H9 (cell line): ENCODE results near the gene HOXB6. TPM values are rescaled to one million over a fixed set of nuclear protein-coding genes. Genes with fewer than 3 reads are reported as not detected.

Experiments
- DNase-seq: peaks from one replicate; pipeline ENCODE4 v3.0.0-alpha.2; 2017
- H2AFZ ChIP-seq: one replicate; pipeline ENCODE4 v1.6.1; 2013; ENCODE audit warnings: mild to moderate bottlenecking, low read length, control low read depth, moderate library complexity
- H2AK5ac ChIP-seq: 2 replicates; pipeline ENCODE4 v1.6.1; 2013; ENCODE audit warnings: low read length, control low read depth, mixed read lengths; ENCODE audit not compliant: insufficient read length
- H2BK120ac ChIP-seq: one replicate; pipeline ENCODE4 v1.6.1; 2013; ENCODE audit warnings: low read depth, mild to moderate bottlenecking, low read length, control low read depth, inconsistent platforms; ENCODE audit not compliant: poor library complexity, severe bottlenecking
- H2BK12ac ChIP-seq: 2 replicates; pipeline ENCODE4 v1.6.1; 2013; ENCODE audit warnings: low read length, control low read depth, mixed read lengths, low read depth; ENCODE audit not compliant: insufficient read length
- H2BK15ac ChIP-seq: 2 replicates; pipeline ENCODE4 v1.6.1; 2013; ENCODE audit warnings: low read depth, low read length, control low read depth
- H2BK20ac ChIP-seq: one replicate; pipeline ENCODE4 v1.6.1; 2013; ENCODE audit warnings: low read depth, mild to moderate bottlenecking, low read length, control low read depth, inconsistent platforms; ENCODE audit not compliant: poor library complexity, severe bottlenecking
- H2BK5ac ChIP-seq: 2 replicates; pipeline ENCODE4 v1.6.1; 2013; ENCODE audit warnings: low read length, control low read depth, mixed read lengths; ENCODE audit not compliant: insufficient read length
- H3K14ac ChIP-seq: 2 replicates; pipeline ENCODE4 v1.6.1; 2013; ENCODE audit warnings: low read length, control low read depth; ENCODE audit not compliant: insufficient read depth
- H3K18ac ChIP-seq: 2 replicates; pipeline ENCODE4 v1.6.1; 2013; ENCODE audit warnings: low read depth, mild to moderate bottlenecking, mixed read lengths, low read length, control low read depth; ENCODE audit not compliant: insufficient read length
- H3K23ac ChIP-seq: 2 replicates; pipeline ENCODE4 v1.6.1; 2013; ENCODE audit warnings: low read length, control low read depth, mixed read lengths, low read depth; ENCODE audit not compliant: insufficient read length
- H3K23me2 ChIP-seq: 2 replicates; pipeline ENCODE4 v1.6.1; 2013; ENCODE audit warnings: low read depth, mild to moderate bottlenecking, mixed read lengths, low read length, control low read depth; ENCODE audit not compliant: insufficient read length, poor library complexity, severe bottlenecking
- H3K27ac ChIP-seq: 2 replicates; pipeline ENCODE4 v1.5.1; 2013; ENCODE audit warnings: low read length, control low read depth, mixed read lengths, low read depth; ENCODE audit not compliant: insufficient read length
- H3K27me3 ChIP-seq: 2 replicates; pipeline ENCODE4 v1.6.1; 2013; ENCODE audit warnings: low read length, control low read depth, inconsistent platforms; ENCODE audit not compliant: insufficient read depth
- H3K4ac ChIP-seq: 2 replicates; pipeline ENCODE4 v1.6.1; 2013; ENCODE audit warnings: low read depth, mild to moderate bottlenecking, control low read depth, inconsistent platforms, low read length, moderate library complexity
- H3K4me1 ChIP-seq: 2 replicates; pipeline ENCODE4 v1.6.1; 2013; ENCODE audit warnings: low read length, control low read depth, inconsistent platforms; ENCODE audit not compliant: insufficient read depth
- H3K4me2 ChIP-seq: 2 replicates; pipeline ENCODE4 v1.6.1; 2013; ENCODE audit warnings: low read length, control low read depth, mixed read lengths; ENCODE audit not compliant: insufficient read length, insufficient read depth
- H3K56ac ChIP-seq: 2 replicates; pipeline ENCODE4 v1.6.1; 2013; ENCODE audit warnings: low read depth, mild to moderate bottlenecking, mixed read lengths, low read length, control low read depth; ENCODE audit not compliant: insufficient read length
- H3K79me1 ChIP-seq: 2 replicates; pipeline ENCODE4 v1.6.1; 2013; ENCODE audit warnings: low read depth, mild to moderate bottlenecking, moderate library complexity, low read length, control low read depth, inconsistent platforms; ENCODE audit not compliant: insufficient read depth, poor library complexity, severe bottlenecking
- H3K79me2 ChIP-seq: 2 replicates; pipeline ENCODE4 v1.6.1; 2013; ENCODE audit warnings: low read length, control low read depth, inconsistent platforms; ENCODE audit not compliant: insufficient read depth
- H3K9ac ChIP-seq: 2 replicates; pipeline ENCODE4 v1.6.1; 2013; ENCODE audit warnings: low read length, control low read depth, mixed read lengths; ENCODE audit not compliant: insufficient read length; ENCODE audit errors: extremely low read depth
- H3K9me3 ChIP-seq: one replicate; pipeline ENCODE4 v1.6.1; 2013; ENCODE audit warnings: low read depth, low read length, inconsistent platforms; ENCODE audit not compliant: control insufficient read depth
- H3T11ph ChIP-seq: one replicate; pipeline ENCODE4 v1.6.1; 2013; ENCODE audit warnings: mild to moderate bottlenecking, low read length, control low read depth, inconsistent platforms
- H4K20me1 ChIP-seq: one replicate; pipeline ENCODE4 v1.6.1; 2013; ENCODE audit not compliant: control insufficient read depth, insufficient read length, insufficient read depth
- H4K5ac ChIP-seq: 2 replicates; pipeline ENCODE4 v1.6.1; 2013; ENCODE audit warnings: low read depth, mild to moderate bottlenecking, mixed read lengths, low read length, control low read depth; ENCODE audit not compliant: insufficient read length
- H4K8ac ChIP-seq: replicated peaks from 2 replicates; pipeline ENCODE4 v1.6.1; 2013; ENCODE audit warnings: low read length, control low read depth, mixed read lengths, low read depth; ENCODE audit not compliant: insufficient read length
- H4K91ac ChIP-seq: 2 replicates; pipeline ENCODE4 v1.6.1; 2013; ENCODE audit warnings: low read depth, mild to moderate bottlenecking, moderate library complexity, mixed read lengths, low read length, control low read depth; ENCODE audit not compliant: insufficient read length
- H3K27ac Mint-ChIP-seq, 3 experiments: 2 replicates in 2 of 3; 3 replicates in 1 of 3; pipeline ENCODE4 v1.8.0; 2020 to 2021; ENCODE audit warnings: mixed read lengths in 3 of 3, mild to moderate bottlenecking in 1 of 3, moderate library complexity in 1 of 3
- H3K27me3 Mint-ChIP-seq: 2 replicates; pipeline ENCODE4 v1.8.0; 2021; ENCODE audit warnings: low read depth, mild to moderate bottlenecking, moderate library complexity, mixed read lengths
- H3K36me3 Mint-ChIP-seq, 3 experiments: 2 replicates in 2 of 3; 3 replicates in 1 of 3; pipeline ENCODE4 v1.8.0; 2020 to 2021; ENCODE audit warnings: low read depth in 3 of 3, mixed read lengths in 3 of 3; ENCODE audit not compliant: insufficient read depth in 1 of 3
- H3K4me1 Mint-ChIP-seq, 2 experiments: 2 replicates each; pipeline ENCODE4 v1.8.0; 2020; ENCODE audit warnings: mixed read lengths in 2 of 2
- H3K4me3 Mint-ChIP-seq, 2 experiments: 2 replicates in 1 of 2; 3 replicates in 1 of 2; pipeline ENCODE4 v1.8.0; 2020 to 2021; ENCODE audit warnings: mild to moderate bottlenecking in 2 of 2, mixed read lengths in 2 of 2, moderate library complexity in 1 of 2
- H3K9me3 Mint-ChIP-seq, 2 experiments: 2 replicates in 1 of 2; 3 replicates in 1 of 2; pipeline ENCODE4 v1.8.0; 2020; ENCODE audit warnings: mild to moderate bottlenecking in 2 of 2, mixed read lengths in 2 of 2, moderate library complexity in 1 of 2
- WGBS: extraction: QIAGEN DNeasy Blood & Tissue Kit; methylation state at CpG from one replicate; pipeline ENCODE4 v1.1.7; 2013; ENCODE audit warnings: missing lambda C conversion rate, low lambda C conversion rate, mixed read lengths; ENCODE audit not compliant: insufficient read length; ENCODE audit errors: extremely low coverage; 5-methylcytosine and 5-hydroxymethylcytosine counted together
- total RNA-seq: library from RNA; stranded (reverse); gene quantifications from 2 replicates; pipeline ENCODE4 v1.2.1, GENCODE V29; 2021
- TF ChIP-seq, protein P1 (sequence below): fragments of 200-600 bp; sonication (generic); conservative IDR thresholded peaks from 3 replicates; pipeline ENCODE4 v1.8.0; 2021; ENCODE audit warnings: antibody characterized with exemption, mild to moderate bottlenecking

Gene HOXB6
- total RNA-seq, 1 experiment from 2014 or later = not detected

- no peaks in the 10 kb centered on the region for H4K20me1 ChIP-seq
- TF ChIP-seq, protein P1, sequence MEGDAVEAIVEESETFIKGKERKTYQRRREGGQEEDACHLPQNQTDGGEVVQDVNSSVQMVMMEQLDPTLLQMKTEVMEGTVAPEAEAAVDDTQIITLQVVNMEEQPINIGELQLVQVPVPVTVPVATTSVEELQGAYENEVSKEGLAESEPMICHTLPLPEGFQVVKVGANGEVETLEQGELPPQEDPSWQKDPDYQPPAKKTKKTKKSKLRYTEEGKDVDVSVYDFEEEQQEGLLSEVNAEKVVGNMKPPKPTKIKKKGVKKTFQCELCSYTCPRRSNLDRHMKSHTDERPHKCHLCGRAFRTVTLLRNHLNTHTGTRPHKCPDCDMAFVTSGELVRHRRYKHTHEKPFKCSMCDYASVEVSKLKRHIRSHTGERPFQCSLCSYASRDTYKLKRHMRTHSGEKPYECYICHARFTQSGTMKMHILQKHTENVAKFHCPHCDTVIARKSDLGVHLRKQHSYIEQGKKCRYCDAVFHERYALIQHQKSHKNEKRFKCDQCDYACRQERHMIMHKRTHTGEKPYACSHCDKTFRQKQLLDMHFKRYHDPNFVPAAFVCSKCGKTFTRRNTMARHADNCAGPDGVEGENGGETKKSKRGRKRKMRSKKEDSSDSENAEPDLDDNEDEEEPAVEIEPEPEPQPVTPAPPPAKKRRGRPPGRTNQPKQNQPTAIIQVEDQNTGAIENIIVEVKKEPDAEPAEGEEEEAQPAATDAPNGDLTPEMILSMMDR = no peak
- H3K23me2 ChIP-seq = peaks cover 8% of the 10 kb centered on the region
- H3K18ac ChIP-seq = no peak overlapping the region
- no peak overlapping the region for H2BK15ac ChIP-seq
- no peak overlapping the region for H4K5ac ChIP-seq
- no peak overlapping the region for H4K91ac ChIP-seq
- DNase-seq = no peak
- no peak overlapping the region for H2BK12ac ChIP-seq
- H2AFZ ChIP-seq = no peak overlapping the region
- no peak overlapping the region for H2AK5ac ChIP-seq
- H2BK20ac ChIP-seq = no peak overlapping the region
- no peak overlapping the region for H3K14ac ChIP-seq
- H3K4me2 ChIP-seq = no peak overlapping the region
- no peak overlapping the region for H3K23ac ChIP-seq
- no peaks in the 10 kb centered on the region for H3K4me1 ChIP-seq
- no peak overlapping the region for H3K4me3 Mint-ChIP-seq
- no peak overlapping the region for H3K27ac ChIP-seq
- no peak overlapping the region for H3T11ph ChIP-seq
- WGBS = no CpG with 5 or more reads among the region's 6 CpGs
- H4K8ac ChIP-seq = no peak overlapping the region
- no peak overlapping the region for H2BK120ac ChIP-seq
- H3K56ac ChIP-seq = no peak overlapping the region
- peaks cover 93% of the 10 kb centered on the region for H3K27me3 ChIP-seq
- H3K9me3 Mint-ChIP-seq = peaks cover 3 to 15% of the 10 kb centered on the region in 2 experiments; a peak in 3 of 5 replicates
- H2BK5ac ChIP-seq = no peak overlapping the region
- no peak overlapping the region for H3K9ac ChIP-seq
- peaks cover 100% of the 10 kb centered on the region for H3K27me3 Mint-ChIP-seq
- H3K4me1 Mint-ChIP-seq = peaks cover 14 to 21% of the 10 kb centered on the region in 2 experiments
- H3K4ac ChIP-seq = no peak overlapping the region
- H3K79me1 ChIP-seq = no peaks in the 10 kb centered on the region
- no peak overlapping the region for H3K27ac Mint-ChIP-seq
- no peaks in the 10 kb centered on the region; a peak in 1 of 7 replicates for H3K36me3 Mint-ChIP-seq
- H3K9me3 ChIP-seq = no peaks in the 10 kb centered on the region
- no peaks in the 10 kb centered on the region for H3K79me2 ChIP-seq
Measured at GRCh38 chr17:48644910-48645557, 40.2 kb upstream of the HOXB6 start.
